HG03565 (cell line): ENCODE measurements around the gene TMEM219.

Experiments
- ATAC-seq: cut with Tn5 transposase; IDR thresholded peaks from one replicate; pipeline ENCODE4 v1.9.1; 2021; ENCODE audit warnings: mild to moderate bottlenecking, moderate library complexity; ENCODE audit not compliant: unreplicated experiment

TMEM219 gene

DNA sequence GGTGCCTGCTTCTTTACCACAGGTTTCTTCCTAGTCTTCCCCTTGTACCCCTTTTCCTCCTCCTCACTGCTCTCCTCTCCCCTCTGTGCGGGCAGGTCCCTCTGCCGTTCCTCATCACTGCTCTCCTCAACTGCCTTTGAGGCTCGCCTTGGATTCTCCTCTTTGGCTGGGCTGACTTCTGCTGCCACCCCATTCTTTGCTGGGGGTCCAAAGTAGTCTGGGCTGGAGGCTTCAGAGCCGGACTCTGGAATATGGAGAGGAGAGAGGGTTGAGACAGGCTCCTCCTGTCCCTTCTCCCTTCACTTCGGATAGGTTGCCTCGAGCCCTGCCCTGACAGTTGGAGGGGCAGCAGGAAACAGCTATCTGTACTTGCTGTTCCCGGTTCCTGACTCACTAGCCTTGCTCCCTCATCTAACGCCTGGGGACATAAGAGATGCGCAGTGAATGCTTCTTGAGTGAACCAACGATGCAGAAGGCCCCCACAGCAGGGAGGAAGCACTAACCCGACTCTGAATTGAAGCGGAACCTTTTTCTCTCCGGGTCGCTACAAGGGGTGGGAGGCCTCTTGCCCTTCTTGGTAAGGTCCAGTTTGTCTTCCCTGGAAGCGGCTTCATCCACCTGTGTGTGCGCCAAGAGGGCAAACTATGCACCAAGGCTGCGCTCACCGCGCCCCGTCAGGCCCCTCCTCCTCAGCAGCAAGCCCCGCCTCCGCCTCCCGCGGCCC, 32.9 kb downstream of the TMEM219 start:
- ATAC-seq, result peak; percentile 26

DNA sequence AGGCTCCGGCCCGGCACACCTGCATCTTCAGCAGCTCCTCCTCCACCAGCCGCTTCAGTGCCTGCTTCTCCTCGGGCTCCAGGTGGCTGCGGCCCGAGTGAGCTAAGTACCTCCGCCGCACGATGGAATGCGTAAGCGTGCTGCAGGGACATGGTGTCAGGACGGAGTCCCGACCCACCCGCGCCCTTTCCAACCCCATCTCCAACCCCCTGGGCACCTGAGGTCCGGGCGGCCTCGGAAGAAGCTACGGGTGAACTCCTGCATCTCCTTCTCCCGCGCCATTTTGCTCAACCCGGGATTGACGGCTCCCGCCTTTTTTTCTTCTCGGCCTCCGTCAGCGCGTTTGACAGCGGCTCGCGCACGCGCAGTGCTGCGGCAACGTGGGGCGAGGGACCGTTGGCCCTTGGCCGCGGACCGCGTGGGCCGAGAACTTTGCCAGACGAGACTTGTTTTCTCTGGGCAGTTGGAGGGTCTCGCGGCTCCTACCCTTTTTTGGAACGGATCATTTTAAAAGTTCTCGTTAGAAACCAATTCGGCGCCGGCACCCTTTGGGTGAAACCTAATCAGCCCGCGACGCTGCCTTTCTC, 33.5 kb downstream of the TMEM219 start, which contains the start of gene HIRIP3:
Gene HIRIP3 (minus strand): TSS at position 294 of the 587 bp plus-strand sequence. CDS start 12 bp downstream, at position 282.
- peak; percentile 31 for ATAC-seq

DNA sequence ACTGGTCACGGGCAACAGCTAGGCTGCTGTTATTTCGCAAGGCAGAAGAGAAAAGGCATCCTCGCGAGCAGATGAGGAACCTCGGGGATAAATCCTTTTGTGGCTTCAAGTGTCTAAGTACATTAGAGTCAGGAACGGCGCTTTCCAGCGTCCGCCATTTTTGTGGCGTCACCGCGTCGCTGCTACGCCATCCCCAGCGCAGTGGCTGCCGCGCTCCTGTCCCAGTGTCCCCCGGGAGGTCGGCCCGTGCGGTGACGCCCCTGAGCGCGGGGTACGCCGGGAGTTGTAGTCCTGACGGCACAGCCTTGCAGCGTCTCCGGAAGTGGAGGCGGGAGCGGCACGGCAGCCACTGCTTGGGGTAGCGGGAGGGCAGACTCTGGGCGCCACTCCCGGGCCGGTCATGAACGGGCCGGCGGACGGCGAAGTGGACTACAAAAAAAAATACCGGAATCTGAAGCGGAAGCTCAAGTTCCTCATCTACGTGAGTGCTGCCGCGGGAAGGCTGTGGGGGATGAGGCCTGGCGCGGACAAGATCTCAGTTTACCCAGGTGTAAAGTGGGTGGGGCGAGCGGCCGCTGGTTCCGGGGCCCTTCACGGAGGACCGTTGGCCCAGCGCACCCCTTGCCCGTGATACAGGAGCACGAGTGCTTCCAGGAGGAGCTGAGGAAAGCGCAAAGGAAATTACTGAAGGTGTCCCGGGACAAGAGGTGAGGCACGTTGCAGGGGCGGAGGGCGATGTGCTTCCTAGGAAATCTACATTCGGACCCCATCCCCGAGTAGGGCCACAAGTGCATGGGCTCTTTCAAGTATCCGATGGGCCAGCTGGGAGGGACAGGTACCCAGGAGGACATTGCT, 34.3 kb downstream of the TMEM219 start, which contains the start of gene INO80E:
Gene INO80E (plus strand): TSS at position 331 of the 855 bp plus-strand sequence. CDS start 70 bp downstream, at position 401.
- ATAC-seq, result peak; percentile 86

DNA sequence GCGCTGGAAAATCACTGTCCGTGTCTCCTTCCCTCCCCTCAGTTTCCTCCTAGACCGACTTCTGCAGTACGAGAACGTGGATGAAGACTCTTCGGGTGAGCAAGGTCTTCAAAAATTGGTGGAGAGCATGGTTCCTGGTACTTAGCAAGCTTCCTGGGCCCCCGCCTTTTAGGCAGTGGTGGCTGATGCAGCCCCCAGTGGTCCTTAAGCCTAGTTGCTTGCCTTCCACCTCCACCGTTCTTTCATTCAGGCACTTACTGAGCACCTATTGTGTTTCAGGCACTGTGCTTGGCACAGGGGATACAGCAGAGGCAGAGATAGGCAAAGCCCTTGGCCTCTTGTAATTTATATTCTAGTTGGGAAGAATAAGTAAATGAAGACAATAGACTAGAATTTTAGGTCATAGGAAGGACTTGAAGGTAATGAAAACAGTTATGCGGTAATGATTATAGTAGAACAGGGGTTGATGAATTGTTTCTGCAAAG, 34.9 kb downstream of the TMEM219 start:
- no peak for ATAC-seq

GRCh38 chr16:29999605-30000004, 37.7 kb downstream of the TMEM219 start:
- no peak for ATAC-seq

GRCh38 chr16:30000735-30001631, 39.1 kb downstream of the TMEM219 start:
- no peak for ATAC-seq

- ATAC-seq, result no peak
Observed at GRCh38 chr16:30002614-30003346, 40.9 kb downstream of the TMEM219 start.

GRCh38 chr16:30003670-30004423, 42.0 kb downstream of the TMEM219 start:
- no peak for ATAC-seq

DNA sequence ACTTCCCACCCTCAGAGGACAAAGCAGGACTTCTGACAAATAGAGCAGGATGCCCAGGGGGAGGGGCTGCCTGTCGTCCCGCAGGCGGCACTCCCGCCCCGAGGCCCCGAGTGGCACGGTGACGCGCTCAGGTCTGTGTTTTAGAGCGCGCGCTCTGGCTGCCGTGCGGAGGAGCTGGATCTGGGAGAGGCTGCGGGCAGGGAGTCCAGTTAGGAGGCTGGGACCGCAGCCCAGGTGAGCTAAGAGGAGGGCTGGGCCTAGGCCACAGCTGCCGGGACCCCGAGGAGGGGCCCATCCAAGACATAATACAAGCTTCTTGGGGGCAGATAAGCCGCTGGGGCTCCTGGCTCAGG, 42.5 kb downstream of the TMEM219 start:
- ATAC-seq, result no peak

- ATAC-seq, result no peak
Observed at GRCh38 chr16:30004811-30005242, 42.9 kb downstream of the TMEM219 start.

DNA sequence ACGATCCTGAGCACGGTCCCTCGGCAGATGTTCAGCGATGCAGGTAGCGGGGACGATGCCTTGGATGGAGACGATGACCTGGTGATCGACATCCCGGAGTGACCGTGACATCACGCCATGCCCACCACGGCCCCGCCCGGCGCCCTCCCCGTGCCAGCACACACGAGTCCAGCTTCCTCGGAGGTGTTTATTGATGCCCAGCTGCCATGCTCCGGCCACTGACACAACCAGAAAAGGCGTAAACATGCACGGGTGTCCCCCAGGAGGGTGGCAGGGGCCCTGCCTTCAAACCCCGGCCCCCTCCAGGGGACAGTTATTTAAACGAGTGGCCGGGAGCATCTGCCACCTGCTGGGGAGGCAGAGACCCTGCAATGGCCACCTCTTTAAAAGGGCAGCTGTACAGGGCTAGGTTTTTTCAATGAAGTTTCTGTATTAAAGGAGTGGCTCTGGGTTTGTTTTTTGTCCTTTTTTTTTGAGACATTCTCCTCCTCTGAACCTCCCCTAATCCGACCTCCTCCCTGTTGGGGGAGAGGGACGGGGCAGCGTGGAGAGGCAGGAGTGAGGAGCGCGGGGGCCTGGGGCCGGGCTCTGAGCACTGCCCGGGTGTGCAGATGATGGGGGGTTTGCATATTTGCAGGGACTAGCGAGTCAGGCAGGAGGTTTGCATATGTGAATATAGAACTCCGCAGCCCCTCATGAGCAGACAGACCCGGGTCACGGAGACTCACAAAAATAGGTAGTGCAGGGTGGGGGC, 43.6 kb downstream of the TMEM219 start:
- ATAC-seq, result no peak

DNA sequence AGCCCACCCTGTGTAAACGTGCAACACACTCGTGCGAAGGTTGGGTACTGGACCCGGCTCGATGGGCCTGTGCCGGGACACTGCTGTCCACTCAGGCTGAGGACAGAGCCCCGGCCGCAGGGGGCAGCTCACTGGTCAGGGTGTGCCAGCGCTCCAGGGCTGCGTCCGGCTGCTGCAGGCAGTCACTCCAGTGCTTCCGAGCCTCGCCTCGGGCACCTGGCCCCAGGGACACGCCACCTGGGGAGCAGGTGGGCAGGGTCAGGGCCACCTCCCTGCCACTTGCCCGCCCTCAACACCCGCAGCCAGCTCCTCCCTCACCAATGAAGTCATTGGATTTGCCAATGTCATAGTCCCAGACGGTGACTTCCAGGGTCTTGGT, 44.2 kb downstream of the TMEM219 start:
- ATAC-seq, result no peak

DNA sequence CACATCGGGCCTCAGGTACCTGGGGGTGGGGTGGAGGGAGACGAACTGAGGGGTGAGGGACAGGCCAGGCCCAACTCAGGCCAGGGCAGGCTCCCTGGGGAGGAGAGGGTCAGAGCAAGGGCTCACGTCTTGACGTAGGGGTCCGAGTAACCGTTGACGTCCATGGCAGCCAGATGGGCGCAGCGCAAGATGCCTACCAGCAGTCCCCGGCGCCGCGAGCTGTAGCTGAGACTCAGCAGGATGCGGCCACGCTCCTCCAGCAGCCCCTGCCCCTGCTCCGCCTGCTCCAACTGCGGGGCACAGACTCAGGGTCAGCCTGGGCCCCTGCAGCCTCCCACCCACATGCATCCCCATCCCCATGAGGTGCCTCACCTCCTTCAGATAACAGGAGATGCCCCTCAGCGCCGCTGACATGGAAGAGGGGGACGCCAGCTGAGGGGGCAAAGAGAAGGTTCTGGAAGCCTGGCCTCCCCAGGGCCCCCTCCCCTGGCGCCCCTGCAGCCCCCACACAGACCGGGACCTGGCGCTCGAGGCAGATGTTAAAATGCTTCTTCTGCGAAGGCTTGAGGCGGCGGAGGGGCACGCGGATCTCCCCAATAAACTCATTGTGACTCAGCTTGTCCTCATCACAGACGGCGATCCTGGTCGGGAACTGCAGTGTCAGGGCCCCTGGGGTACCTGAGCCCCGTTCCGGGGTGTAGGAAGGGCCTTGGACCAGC, 44.9 kb downstream of the TMEM219 start:
- ATAC-seq, result no peak

GRCh38 chr16:30007378-30007895, 45.6 kb downstream of the TMEM219 start:
- ATAC-seq, result no peak

DNA sequence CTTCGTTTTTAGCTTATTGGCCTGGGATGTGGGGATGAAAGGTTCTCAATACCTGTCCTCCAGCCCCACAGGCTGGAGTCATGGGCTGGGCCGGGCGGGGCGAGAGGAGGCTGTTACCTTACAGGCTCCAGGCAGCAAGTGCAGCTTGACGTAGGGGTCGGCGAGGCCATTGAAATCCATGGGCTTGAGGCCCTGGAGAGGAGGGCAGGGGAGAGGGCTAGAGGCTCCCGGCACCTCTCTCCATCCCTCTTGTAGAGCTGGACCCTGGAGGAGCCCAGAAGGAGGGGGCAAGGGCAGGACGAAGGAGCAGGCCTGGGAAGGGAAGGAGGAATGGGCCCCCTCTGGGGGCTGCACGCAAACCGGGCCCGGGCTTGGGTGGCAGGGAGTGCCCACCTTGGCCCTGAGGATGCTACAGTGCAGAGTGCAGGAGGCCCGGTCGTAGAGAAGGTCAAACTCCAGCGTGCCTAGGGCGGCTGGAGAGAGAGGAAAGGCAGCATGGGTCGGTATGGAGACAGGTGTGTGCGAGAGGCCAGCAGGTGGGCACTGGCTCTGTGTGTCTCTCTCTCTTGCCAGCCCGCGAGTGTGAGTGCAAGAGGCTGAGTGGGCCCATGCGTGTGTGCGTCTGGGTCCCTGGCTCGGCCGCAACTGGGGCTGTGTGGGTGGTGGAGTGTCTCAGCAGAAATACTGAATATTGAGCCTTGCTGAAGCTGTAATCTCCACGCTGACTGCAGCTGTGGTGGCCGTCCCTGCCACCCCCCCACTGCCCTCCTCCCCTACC, 47.4 kb downstream of the TMEM219 start:
- ATAC-seq, result no peak

DNA sequence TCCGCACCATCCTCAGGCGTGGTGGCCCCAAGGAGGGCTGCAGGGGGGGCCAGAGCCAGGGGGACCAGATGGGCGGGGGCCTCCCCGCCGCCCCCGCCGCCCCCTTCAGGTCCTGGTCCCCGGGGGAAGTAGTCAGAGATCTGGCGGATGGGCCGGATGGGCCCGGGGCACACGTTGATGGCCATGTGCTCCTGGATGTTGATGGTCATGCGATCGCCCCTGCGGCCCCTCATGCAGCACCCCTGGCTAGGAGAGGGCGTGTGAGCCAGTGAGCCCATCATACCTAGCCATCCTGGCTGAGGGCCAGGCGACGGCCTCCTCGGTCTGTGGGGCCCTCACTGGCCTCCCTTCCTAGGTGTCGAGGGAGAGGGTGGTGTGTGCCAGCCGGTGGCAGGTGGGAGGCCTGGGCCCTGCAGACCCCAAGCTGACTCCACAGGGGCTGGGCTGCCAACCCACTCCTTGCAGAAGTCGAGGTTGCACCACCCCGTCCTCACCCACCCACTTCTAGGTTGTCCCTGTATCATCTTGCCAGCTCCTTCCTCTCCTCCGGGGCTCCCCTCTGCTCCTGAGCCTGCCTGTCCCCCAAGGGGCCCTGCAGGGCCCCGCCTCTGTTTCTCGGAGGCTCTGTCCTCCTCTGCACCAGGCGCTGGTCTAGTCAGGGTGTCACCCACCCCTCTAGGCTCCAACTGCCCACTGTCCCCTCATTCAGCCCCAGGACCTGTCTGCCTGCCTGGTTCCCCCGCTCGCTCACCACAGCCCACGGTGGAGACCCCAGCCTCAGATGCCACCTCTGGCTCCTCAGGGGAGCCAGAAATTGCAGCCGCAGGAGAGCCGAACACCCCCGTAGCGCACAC, 48.3 kb downstream of the TMEM219 start:
- no peak for ATAC-seq
